Epithelial cell of prostate (primary cell): ENCODE measurements around the gene PTER.

Experiments
- DNase-seq: peaks from one replicate; pipeline ENCODE4 v3.0.0-alpha.2; 2011; ENCODE audit warnings: low read depth, low spot score
- H3K27ac ChIP-seq: fragments of 450-650 bp; 2 replicates; pipeline ENCODE4 v1.5.1; 2017; ENCODE audit warnings: mild to moderate bottlenecking

The PTER gene

DNA sequence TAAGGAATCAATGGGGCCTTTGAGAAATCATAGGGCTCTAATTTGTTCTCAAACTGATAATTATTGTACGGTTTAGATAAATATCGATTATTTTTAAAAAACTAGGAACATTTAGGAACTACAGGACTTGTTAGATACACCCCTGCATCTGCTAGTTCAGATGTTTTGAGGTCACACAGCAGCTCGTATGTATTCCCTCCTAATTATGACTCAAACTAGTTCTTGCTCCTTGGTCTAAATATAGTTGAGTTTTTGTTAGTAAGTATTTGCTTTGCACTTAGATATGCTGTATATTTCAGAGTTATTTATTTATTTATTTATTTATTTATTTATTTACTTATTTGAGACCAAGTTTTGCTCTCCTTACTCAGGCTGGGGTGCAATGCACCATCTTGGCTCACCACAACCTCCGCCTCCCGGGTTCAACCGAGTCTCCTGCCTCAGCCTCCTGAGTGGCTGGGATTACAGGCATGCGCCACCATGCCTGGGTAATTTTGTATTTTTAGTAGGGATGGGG lies 22.7 kb downstream of the PTER start:
- no peak for DNase-seq

DNA sequence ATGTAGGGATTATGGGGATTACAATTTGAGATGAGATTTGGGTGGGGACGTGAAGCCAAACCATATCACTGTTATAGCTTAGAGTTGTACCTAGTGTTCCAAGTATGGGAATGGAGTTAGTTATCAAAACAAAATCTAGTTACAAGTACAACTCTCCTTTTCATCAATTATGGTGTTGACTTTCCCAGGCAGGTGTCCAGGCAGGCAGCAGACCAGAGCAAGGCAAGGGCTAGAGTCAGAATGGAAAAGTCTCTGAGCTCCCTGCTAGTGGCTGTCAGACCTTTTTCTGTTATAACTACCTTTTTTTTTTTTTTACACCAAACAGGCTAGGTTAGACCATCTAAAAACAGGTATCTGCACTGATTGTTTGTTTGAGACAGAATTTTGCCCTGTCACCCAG lies 29.2 kb downstream of the PTER start:
- H3K27ac ChIP-seq, result no peak overlapping the region
- DNase-seq, result no peak

More for the DNA sequence above, 22.7 kb downstream of the PTER start:
- H3K27ac ChIP-seq, result no peak overlapping the region

DNA sequence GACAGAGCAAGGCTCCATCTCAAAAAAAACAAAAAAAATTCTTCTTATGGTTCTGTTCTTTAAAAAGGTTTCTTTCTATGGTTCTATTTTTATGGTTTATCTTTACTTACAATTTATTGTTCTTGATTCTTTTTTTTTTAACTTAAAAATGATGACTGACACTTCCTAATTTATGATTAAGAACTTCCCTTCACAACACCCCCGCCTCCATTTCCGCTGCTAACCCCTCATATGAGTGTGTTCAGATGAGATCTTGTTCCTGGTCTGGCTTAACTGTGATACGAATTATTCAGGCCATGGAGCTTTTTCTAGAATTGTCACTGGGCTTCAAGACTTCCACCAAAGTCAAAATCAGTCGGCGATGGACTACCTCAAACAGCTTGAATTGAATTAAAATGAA lies 33.9 kb downstream of the PTER start:
- DNase-seq, result no peak
- no peak overlapping the region for H3K27ac ChIP-seq

DNA sequence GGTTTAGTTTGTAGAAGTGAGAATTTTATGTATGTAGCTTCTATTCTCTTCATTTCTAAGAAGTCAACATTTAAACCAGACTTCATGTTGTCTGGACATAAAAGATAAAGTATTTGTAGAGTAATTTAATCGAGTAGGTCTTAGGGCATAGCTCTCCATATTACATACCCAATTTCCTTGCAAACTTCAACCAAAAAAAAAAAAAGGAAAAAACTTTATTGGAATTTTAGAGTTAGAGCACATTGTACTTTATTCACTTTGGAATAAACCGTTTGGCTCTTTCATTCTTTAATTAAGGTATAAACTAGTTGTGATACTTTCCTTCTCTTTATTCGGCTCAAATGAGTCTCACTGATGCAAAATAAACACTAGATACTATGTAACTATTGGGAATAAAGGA lies 36.0 kb downstream of the PTER start:
- DNase-seq, result no peak
- no peak overlapping the region for H3K27ac ChIP-seq

DNA sequence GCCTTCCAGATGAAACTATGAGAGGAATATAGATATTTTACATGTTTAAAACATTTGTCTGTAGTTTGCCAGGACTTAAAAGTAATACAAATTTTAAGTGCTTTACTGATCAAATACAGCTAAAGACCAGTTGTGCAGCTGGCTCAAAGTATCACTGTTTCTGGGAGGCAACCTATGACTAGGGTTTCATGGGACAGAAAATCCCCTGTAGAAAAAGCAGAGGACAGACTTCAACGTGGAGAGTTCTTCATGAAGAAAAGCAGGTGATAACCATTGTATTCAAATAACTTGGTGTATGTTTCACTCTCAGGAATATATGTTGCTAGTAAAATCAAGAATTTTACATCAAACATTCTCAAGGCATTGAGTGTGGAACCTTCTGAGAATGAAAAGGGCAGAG lies 40.9 kb downstream of the PTER start:
- DNase-seq, result no peak
- H3K27ac ChIP-seq, result no peak overlapping the region

DNA sequence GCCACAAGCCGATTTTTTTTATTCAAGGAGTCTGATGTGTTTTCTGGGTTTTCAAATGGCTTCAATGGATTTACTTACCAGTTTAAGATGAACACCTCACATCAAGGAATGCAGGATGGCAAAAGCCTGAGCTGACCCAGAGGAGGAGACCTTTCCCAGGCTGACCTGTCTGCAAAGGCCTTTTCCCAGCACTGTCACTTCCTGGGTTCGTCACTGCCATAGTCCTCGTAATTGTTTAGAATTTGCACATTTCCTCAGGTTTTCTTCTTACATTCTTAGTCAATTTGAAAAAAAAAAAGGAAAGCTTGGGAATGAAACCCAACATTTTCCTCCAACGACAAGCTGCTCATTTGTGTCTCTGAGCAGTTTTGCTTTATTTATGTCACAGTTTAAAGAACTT lies 42.0 kb downstream of the PTER start:
- no peak overlapping the region for H3K27ac ChIP-seq
- no peak for DNase-seq

DNA sequence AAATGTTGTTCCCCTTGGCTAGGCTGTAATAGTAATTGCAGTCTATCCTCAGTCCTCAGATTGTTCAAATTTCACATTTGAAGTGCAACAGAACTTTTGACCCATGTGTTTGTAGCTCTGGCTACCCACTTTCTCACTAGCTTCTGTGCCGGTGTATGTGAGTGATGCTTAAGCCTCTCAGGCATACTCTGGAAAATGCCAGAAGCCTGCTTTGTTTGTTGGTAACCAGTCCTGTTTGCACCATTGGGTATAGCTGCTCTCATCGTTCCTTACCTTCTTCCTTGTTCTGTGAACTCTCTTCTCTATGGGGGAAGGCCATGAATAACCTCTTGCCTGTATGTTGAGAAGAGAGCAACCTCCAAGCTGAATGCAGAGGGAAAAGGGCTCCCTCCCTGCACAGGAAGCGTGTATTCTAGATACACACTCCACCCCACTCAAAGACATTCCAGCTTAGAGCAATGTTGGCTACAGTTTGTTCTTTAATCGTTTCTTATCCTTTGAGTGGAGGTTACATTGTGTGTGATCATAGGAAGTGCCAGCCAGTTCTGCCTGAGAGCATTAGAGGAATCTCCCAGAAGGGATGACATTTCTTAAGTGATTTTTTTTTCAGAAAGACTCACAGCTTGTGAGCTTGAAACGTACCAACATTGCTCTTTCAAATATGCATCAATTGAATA lies 44.4 kb downstream of the PTER start:
- no peak for DNase-seq
- H3K27ac ChIP-seq, result no peak overlapping the region

DNA sequence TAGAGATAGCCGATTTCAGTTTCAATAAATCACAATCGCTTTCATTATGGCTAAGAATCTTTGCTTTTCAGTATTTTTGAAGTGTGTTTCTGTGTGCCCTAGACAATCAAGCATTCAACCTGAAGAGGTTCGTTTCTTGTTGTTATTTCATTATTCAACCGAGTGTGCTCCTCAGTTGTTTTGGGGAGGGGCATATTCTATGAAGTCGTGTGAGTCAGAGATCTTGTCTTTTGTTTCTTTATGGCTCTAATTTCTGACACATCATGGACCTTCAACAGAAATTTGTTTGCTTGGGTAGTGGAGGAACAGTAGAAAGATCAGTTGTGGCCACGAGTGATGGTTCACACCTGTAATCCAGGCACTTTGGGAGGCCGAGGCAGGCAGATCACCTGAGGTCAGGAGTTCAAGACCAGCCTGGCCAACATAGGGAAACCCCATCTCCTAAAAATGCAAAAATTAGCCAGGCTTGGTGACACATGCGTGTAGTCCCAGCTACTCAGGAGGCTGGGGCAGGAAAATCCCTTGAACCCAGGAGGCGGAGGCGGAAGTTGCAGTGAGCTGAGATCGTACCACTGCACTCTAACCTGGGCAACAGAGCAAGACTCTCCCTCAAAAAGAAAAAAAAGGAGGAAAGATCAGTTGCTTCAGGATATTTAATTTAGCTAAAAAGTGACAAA lies 46.6 kb downstream of the PTER start:
- no peak for DNase-seq
- H3K27ac ChIP-seq, result no peak overlapping the region

DNA sequence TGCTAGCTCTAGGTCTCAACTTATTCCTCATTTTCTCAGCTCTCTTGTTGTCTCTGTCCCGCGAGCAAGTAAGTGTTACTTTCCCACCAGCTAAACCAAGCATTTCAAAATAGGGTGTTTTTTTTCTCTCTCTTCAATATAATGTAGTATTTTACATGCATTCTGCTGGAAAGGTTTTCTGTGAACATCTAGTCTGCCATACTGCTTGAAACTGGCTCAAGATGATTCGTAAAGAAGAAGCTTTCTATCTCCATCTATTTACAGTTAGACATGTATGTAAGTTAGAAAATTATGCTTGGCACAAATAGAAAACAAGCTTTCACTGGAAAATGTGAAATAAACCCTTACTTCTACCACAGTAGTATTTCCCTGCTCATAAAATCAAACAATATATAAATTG lies 53.7 kb downstream of the PTER start:
- DNase-seq, result no peak
- H3K27ac ChIP-seq, result no peak overlapping the region

DNA sequence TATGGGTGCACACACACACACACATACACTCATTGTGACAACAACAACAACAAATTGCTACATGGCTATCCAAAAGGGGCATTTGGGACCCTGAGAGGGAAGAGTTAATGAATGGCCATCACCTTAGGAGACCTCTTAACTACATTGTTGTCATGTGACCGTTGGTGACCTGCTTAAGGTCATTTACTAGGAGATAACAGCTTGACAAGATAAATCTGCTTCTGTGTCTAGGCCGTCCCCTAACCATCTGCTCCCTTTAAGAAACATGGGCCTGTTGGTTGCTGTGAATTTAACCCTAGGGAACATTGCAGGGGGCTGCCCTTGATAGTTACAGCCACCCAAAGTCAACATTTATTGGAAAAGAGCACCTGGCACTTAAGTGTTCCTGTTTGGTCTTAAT lies 55.1 kb downstream of the PTER start:
- no peak for DNase-seq
- H3K27ac ChIP-seq, result no peak overlapping the region

DNA sequence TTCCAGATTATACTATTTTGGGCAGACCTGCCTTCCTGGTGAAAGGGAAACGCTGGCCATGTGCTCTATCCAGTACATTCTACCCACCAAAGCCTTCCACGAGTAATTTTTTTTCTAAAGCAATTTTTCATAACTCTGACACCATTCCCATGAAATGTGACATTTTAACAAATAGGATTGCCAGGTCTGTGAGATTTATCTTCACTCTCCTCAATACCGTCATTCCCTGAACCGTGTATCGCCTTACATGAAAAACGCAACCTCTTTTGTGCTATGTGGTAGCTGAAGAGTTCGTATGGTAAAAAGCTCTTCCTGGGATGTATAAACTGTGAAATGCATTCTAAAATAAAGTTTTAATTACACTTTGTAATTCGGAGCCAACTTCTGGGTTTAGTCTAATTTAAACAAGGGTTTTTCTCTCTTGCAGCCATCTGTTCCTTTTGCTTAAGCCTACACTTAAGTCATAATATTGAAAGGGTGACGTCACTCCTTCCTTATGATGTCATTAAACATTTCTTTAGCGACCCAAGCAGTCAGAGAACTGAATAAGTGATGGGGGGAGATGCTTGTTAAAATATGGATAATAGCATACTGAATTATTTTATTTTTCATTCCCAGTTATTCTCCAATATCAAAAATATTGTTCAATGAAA lies 57.2 kb downstream of the PTER start:
- H3K27ac ChIP-seq, result no peak overlapping the region
- DNase-seq, result no peak

DNA sequence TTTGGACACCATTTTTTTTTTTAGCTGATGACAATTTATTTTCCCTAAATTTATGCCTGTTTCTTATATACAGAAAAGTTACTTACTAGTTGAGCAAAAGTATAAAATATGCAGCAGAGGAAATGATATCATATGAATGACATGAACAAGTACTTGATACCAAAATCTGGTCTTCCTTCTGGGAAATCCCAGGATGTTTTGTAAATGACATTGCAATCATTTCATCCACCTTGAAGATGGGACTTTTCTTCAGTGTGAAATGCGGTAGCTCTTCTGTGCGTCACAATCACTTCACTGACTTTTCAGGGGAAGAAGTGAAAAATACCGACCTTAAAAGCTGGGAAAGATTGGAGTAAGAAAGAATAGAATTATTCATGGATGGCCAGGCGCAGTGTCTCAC lies 61.1 kb downstream of the PTER start:
- no peak for DNase-seq
- H3K27ac ChIP-seq, result no peak overlapping the region

DNA sequence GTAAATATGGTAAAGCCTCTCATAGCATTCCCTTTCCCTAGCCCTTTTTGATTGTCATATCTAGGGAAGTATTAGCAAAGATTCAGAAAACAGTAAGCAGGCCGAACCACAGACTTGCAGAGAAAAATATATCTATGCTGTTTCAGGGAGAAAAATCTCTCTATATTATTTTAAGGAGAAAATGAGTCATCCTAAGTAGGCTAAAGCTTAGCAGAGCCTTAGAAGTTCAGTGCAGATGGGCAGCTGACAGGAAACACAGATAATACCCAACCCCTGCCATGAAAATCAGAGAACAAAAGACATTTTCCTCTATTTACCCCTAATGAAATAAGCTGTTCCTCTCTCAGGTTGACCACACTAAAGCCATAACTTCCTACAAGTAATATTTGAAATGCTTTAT lies 68.4 kb downstream of the PTER start:
- no peak for DNase-seq
- H3K27ac ChIP-seq, result no peak overlapping the region

DNA sequence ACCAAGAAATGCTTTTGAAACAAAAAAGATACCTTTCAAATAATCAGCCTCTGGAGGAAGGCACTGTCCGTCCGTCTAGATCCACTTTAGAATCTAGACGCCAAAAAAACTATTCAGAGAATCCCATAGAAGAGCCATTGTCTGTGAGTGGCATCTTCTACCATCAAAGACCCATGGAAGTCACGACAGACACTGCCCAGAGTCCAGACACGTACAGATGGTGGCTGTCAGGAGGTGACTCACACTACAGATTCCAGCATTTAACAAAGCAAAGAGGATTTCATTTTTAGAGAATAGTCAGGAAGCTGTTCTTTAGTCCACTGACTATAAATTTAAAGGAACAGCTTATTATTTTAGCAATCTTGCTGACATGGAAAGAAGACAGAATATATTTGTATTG lies 73.2 kb downstream of the PTER start:
- no peak overlapping the region for H3K27ac ChIP-seq
- DNase-seq, result no peak

DNA sequence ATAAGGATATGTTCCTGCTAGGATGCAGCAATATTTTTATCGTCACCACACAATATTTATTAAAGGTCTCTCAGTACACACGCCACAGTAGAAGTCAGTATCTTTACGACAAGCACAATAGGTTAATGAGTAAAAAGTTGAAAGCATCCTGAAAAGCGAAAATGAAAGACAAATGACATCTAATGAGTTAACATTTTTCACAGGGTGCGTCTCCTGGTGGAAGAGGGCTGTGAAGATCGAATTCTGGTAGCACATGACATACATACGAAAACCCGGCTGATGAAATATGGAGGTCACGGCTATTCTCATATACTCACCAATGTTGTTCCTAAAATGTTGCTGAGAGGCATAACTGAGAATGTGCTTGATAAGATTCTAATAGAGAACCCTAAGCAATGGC lies 74.0 kb downstream of the PTER start:
- DNase-seq, result no peak
- no peak overlapping the region for H3K27ac ChIP-seq

DNA sequence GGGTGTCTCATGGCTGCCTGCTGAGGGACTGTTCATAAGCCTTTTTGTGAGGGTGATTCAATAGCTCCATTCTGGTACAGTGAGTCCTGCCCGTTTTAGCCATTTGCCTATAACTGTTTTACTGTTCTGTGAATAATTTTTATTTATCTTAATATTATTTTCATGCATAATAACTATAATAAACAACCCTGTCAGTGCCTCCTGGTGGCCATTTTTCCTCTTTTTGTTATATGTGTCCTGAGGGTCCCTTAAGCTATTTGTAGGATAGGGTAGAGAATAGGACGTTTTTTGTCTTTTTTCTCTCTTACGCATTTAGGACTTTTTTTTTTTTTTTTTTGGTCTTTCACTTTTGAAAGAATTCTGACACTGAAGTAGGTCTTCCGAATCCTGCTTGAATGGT lies 82.0 kb downstream of the PTER start:
- DNase-seq, result no peak
- H3K27ac ChIP-seq, result no peak overlapping the region

DNA sequence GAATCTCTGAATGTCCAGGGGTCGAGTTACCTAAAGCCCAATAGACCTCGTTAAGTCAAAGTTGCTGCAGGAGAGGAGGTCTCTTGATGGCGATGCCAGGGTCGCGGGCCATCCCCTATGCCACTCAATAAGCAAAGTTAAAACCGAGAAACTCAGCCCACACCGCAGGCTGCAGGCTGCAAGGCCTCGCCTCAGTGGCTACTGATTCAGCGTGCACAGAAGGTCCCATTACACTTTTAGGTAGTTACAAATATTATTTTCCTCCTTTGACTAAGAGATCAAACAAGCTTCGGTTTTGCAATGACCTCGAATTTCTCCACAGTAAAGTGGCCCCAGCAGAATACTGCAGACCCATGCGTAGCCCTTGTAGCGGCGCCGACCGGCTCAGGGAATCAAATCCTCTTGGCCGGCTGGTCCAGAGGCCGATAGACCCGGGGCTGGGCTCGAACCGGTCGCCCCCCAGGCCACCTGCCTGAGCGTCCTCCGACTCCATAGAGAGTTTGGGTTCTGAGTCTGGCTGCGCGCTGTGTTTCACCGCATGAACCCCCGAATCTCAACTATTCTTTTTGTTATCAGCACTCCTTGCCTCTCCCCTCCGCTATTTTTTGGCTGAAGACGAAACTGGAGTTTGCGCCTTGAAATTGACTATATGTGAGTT lies 82.6 kb downstream of the PTER start:
- DNase-seq, result no peak
- no peak overlapping the region for H3K27ac ChIP-seq

DNA sequence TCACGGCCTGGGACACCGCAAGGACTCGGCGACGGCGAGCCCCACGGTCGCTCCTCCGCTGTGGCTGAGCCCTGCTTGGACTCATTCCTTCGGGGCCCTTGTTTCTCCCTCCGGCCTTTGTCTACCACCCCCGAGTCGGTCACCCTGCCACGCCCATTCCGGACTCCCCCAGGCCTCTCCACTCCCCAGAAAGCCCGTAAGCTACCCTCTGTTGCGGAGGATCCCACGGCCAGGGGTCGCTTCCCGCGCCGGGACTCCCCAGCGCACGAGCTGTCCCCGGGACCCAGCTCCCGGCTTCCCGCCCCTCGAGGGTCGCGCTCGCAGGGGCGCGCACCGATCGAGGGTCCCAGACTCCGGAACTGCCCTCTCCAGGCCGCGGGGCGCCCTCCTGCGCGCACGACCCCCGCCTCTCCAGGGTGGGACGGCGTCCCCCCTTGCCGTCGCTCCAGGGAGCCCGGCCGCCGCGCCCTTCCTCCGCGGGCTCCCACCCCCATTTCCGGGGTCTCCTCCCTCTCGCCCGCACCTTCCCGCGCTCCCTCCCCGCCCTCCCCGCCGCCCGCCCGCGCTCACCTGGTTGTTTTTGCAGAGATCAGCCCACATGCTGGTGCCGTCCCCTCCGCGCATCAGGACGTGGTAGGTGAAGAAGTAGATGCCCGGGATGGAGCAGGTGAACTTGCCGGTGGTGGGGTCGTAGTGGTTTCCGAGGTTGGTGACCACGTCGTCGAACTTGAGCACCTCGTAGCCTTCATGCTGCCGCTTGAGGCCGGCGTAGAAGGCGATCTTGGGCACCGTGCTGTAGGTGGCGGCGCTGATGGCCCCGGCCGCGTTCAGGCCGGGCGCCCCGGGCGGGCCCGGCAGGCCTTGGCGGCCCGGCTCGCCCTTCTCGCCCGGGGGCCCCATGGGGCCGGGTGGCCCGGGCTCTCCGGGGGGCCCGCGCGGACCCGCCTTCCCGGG lies 83.4 kb downstream of the PTER start:
- H3K27ac ChIP-seq, result no peak overlapping the region
- no peak for DNase-seq

DNA sequence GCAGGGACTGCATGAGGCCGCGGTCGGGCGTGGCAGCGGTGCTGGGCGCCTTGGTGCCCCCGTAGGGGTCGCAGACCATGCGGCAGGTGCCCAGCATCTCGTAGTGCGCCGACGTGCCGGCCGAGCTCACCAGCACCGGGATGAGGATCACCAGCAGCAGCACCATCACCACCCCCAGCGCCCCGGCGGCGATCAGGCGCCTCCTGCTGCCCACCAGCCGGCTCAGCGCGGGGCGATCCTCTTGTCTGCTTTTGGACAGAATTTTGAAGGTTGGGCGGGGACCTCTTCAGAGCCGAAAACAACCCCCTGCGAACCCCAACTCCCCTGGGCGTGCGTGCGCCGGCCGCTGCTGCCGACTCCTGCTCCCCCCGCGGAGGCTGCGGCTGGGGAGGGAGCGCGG lies 84.1 kb downstream of the PTER start:
- H3K27ac ChIP-seq, result no peak overlapping the region
- no peak for DNase-seq
